B cell (primary cell): Measurements from ENCODE around the gene NTN4. TPM values are rescaled to one million over a fixed set of nuclear protein-coding genes. Genes with fewer than 3 reads are reported as not detected.
"Not testable (repeated sequence)": the region's sequence is repeated elsewhere in the genome, so short reads cannot be mapped to it uniquely, and the experiment has no call there.

Experiments used
- ATAC-seq: fragments of 200-7000 bp; cut with Tn5 transposase; one replicate; pipeline ENCODE4 v1.10.0; 2021; ENCODE audit warnings: low read depth, mild to moderate bottlenecking, moderate number of reproducible peaks, moderate library complexity
- CTCF ChIA-PET: fragments of 350-600 bp; sonication (Branson Sonifier 250); formaldehyde crosslinking; loops from one replicate; lab custom pipeline; 2021; ENCODE audit warnings: antibody characterized with exemption, inconsistent platforms; lab: Charles Lee
- POLR2A ChIA-PET: fragments of 350-600 bp; sonication (Branson Sonifier 250); formaldehyde crosslinking; loops from one replicate; lab custom pipeline; 2021; ENCODE audit warnings: antibody characterized with exemption; lab: Charles Lee
- DNase-seq: peaks from one replicate; pipeline ENCODE4 v3.0.0; 2013
- H2AFZ ChIP-seq: 2 replicates; pipeline ENCODE4 v1.6.1; 2012; ENCODE audit warnings: mild to moderate bottlenecking, low read depth, low read length; ENCODE audit not compliant: insufficient read depth, poor library complexity, severe bottlenecking
- H3K27ac ChIP-seq, 2 donors: 1 replicate in 1 of 2; 2 replicates in 1 of 2; pipeline ENCODE4 v1.5.1; 2012 to 2013; ENCODE audit warnings: low read length in 2 of 2, mild to moderate bottlenecking in 2 of 2, moderate library complexity in 1 of 2
- H3K27me3 ChIP-seq, 4 experiments: fragments of 200-600 bp in 1 of 4; sonication (generic) in 1 of 4; replicated peaks in 1 of 4; 1 replicate in 2 of 4; 2 replicates in 2 of 4; pipeline versions ENCODE4 v1.6.1 to v1.7.0; 2013 to 2016; ENCODE audit warnings: low read length in 3 of 4, mild to moderate bottlenecking in 2 of 4, mixed read lengths in 1 of 4, moderate library complexity in 1 of 4; ENCODE audit not compliant: insufficient read depth in 4 of 4, control insufficient read depth in 3 of 4; ENCODE audit errors: control extremely low read depth in 1 of 4
- H3K36me3 ChIP-seq, 2 experiments: replicated peaks in 1 of 2; 1 replicate in 1 of 2; 2 replicates in 1 of 2; pipeline versions ENCODE4 v1.6.1 to v1.7.1; 2013; ENCODE audit warnings: low read length in 1 of 2; ENCODE audit not compliant: insufficient read depth in 2 of 2, control insufficient read depth in 1 of 2; ENCODE audit errors: control extremely low read depth in 1 of 2, extremely low read depth in 1 of 2
- H3K4me1 ChIP-seq, 2 donors: fragments of 200-600 bp in 1 of 2; sonication (generic) in 1 of 2; 1 replicate in 1 of 2; 2 replicates in 1 of 2; pipeline versions ENCODE4 v1.5.1 to v1.6.1; 2013 to 2017; ENCODE audit warnings: low read length in 2 of 2; ENCODE audit not compliant: control insufficient read depth in 2 of 2, insufficient read depth in 2 of 2
- H3K4me2 ChIP-seq: replicated peaks from 2 replicates; pipeline ENCODE3; 2012; ENCODE audit warnings: mild to moderate bottlenecking, low read depth, low read length; ENCODE audit not compliant: poor library complexity, severe bottlenecking
- H3K4me3 ChIP-seq, 5 experiments: fragments of 200-600 bp in 1 of 5; sonication (generic) in 1 of 5; 1 replicate in 3 of 5; 2 replicates in 2 of 5; pipeline versions ENCODE4 v1.5.1 to v1.7.0; 2011 to 2016; ENCODE audit warnings: low read length in 4 of 5, mild to moderate bottlenecking in 4 of 5, low read depth in 2 of 5, control low read depth in 1 of 5, moderate library complexity in 1 of 5; ENCODE audit not compliant: insufficient read depth in 1 of 5; ENCODE audit errors: control extremely low read depth in 1 of 5, extremely low read depth in 1 of 5
- H3K79me2 ChIP-seq: fragments of 200-600 bp; sonication (generic); one replicate; pipeline ENCODE4 v1.6.0; 2016; ENCODE audit warnings: low read length; ENCODE audit not compliant: control insufficient read depth, insufficient read depth
- H3K9ac ChIP-seq: fragments of 200-600 bp; sonication (generic); 2 replicates; pipeline ENCODE4 v1.6.1; 2017; ENCODE audit warnings: mild to moderate bottlenecking, low read length, moderate library complexity
- H3K9me3 ChIP-seq, 3 donors: one replicate each; pipeline versions ENCODE4 v1.6.1 to v1.7.1; 2013; ENCODE audit warnings: low read length in 2 of 3; ENCODE audit not compliant: control insufficient read depth in 2 of 3, insufficient read depth in 1 of 3; ENCODE audit errors: control extremely low read depth in 1 of 3
- H4K20me1 ChIP-seq: 2 replicates; pipeline ENCODE4 v1.6.0; 2012; ENCODE audit warnings: mild to moderate bottlenecking, low read length; ENCODE audit not compliant: insufficient read depth, control insufficient read depth, poor library complexity, severe bottlenecking
- H3K27ac Mint-ChIP-seq: one replicate; pipeline ENCODE4 v1.8.0; 2021; ENCODE audit warnings: mixed read lengths
- H3K27me3 Mint-ChIP-seq: one replicate; pipeline ENCODE4 v1.8.0; 2021; ENCODE audit warnings: mixed read lengths
- H3K4me1 Mint-ChIP-seq: one replicate; pipeline ENCODE4 v1.8.0; 2021; ENCODE audit warnings: mixed read lengths
- H3K4me3 Mint-ChIP-seq: one replicate; pipeline ENCODE4 v1.8.0; 2021; ENCODE audit warnings: mixed read lengths
- H3K9me3 Mint-ChIP-seq: one replicate; pipeline ENCODE4 v1.8.0; 2022; ENCODE audit warnings: mixed read lengths; ENCODE audit not compliant: insufficient read depth
- EZH2 ChIP-seq: IDR thresholded peaks from 2 replicates; pipeline ENCODE4 v1.6.1; 2012; ENCODE audit warnings: borderline replicate concordance, low read depth, mild to moderate bottlenecking, moderate library complexity, low read length; ENCODE audit not compliant: insufficient read depth, poor library complexity, severe bottlenecking
- WGBS: methylation state at CpG from one replicate; pipeline ENCODE4 v1.1.5; 2013; ENCODE audit warnings: missing lambda C conversion rate; ENCODE audit not compliant: insufficient coverage; 5-methylcytosine and 5-hydroxymethylcytosine counted together
- intact Hi-C: fragments of 100-400 bp; cut with micrococcal nuclease; formaldehyde crosslinking; loops from one replicate; pipeline ENCODE4 v1.10.0; 2022
- polyA plus RNA-seq: library from polyadenylated mRNA; depleted of rRNA; stranded (reverse); fragments of >200 nt; gene quantifications from 2 replicates; pipeline ENCODE4 v1.2.3, GENCODE V29; 2012
- total RNA-seq, 2 donors: library from RNA; stranded (reverse); fragments of 120-200 nt in 1 of 2; gene quantifications; 1 replicate in 1 of 2; 2 replicates in 1 of 2; pipeline versions ENCODE4 v1.2.3 to v1.2.4, GENCODE V29; 2013 to 2022
- TF ChIP-seq, protein P1 (sequence below): fragments of 200-600 bp; IDR thresholded peaks from one replicate; pipeline ENCODE4 v1.8.0; 2022; ENCODE audit warnings: antibody characterized with exemption, mild to moderate bottlenecking

Gene NTN4
- total and polyA plus RNA-seq, 2 donors (not counting 1 experiment from before 2014, with no cell fraction given): not detected

GRCh38 chr12:95681210-95681765 lies 109.3 kb downstream of the NTN4 start:
- H3K9me3 ChIP-seq: peaks cover 0 to 2% (median 0%) of the 10 kb centered on the region in 3 donors
- H3K4me1 ChIP-seq: no peaks in the 10 kb centered on the region
- H3K79me2 ChIP-seq: no peaks in the 10 kb centered on the region
- Mint-ChIP-seq H3K27ac (no peak overlapping the region), H3K4me3 (no peak overlapping the region), H3K4me1 (no peaks in the 10 kb centered on the region), H3K9me3 (peaks cover 2% of the 10 kb centered on the region), H3K27me3 (peaks cover 15% of the 10 kb centered on the region)
- ATAC-seq (no peak), DNase-seq (no peak)
- no peaks in the 10 kb centered on the region for H4K20me1 ChIP-seq
- H3K36me3 ChIP-seq: no peaks in the 10 kb centered on the region
- no peak overlapping the region for H2AFZ ChIP-seq
- CTCF ChIA-PET: no interaction called here
- no peak overlapping the region for H3K4me2 ChIP-seq
- intact Hi-C loops: no loop called here
- TF ChIP-seq, protein P1, sequence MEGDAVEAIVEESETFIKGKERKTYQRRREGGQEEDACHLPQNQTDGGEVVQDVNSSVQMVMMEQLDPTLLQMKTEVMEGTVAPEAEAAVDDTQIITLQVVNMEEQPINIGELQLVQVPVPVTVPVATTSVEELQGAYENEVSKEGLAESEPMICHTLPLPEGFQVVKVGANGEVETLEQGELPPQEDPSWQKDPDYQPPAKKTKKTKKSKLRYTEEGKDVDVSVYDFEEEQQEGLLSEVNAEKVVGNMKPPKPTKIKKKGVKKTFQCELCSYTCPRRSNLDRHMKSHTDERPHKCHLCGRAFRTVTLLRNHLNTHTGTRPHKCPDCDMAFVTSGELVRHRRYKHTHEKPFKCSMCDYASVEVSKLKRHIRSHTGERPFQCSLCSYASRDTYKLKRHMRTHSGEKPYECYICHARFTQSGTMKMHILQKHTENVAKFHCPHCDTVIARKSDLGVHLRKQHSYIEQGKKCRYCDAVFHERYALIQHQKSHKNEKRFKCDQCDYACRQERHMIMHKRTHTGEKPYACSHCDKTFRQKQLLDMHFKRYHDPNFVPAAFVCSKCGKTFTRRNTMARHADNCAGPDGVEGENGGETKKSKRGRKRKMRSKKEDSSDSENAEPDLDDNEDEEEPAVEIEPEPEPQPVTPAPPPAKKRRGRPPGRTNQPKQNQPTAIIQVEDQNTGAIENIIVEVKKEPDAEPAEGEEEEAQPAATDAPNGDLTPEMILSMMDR: no peak
- TF ChIP-seq EZH2: no peak
- no peak overlapping the region for H3K4me3 ChIP-seq
- POLR2A ChIA-PET: interaction anchor here (0.6 kb wide), 1 partner anchor 581 kb away, joined by 4 read pairs; no protein-coding TSS in a partner anchor
- H3K9ac ChIP-seq: no peak overlapping the region
- WGBS: 100% methylated on average over 1 of the region's 4 CpGs
- H3K27me3 ChIP-seq: peaks cover 0 to 4% (median 0%) of the 10 kb centered on the region in 4 experiments
- no peak overlapping the region for H3K27ac ChIP-seq

DNA sequence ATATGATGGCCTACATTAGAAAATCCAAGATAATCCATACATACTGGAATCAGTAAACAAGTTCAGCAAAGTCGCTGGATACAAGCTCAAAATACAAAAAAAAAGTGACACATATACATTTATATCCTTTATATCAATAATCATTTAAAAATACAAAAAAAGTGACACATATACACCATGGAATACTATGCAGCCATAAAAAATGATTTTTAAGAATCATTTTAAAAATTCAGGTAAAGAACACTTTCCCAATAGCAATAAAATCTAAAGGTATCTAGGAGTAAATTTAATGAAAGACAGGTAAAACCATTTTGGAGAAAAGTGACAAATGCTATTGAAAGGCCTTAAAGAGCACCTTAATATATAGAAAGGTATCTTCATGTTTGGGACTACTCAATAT lies 111.9 kb downstream of the NTN4 start:
- POLR2A ChIA-PET: no interaction called here
- H2AFZ ChIP-seq: no peak overlapping the region
- H3K9ac ChIP-seq: no peak overlapping the region
- peaks cover 2% of the 10 kb centered on the region for H3K9me3 Mint-ChIP-seq
- H3K4me3 Mint-ChIP-seq: no peak overlapping the region
- peaks cover 1% of the 10 kb centered on the region for H3K4me1 Mint-ChIP-seq
- H3K27ac ChIP-seq: no peak overlapping the region
- H3K79me2 ChIP-seq: no peaks in the 10 kb centered on the region
- H3K9me3 ChIP-seq: peaks cover 0 to 2% (median 0%) of the 10 kb centered on the region in 3 donors
- peaks cover 0 to 4% (median 0%) of the 10 kb centered on the region in 4 experiments for H3K27me3 ChIP-seq
- no peak for TF ChIP-seq EZH2
- H3K36me3 ChIP-seq: no peaks in the 10 kb centered on the region
- H3K27ac Mint-ChIP-seq: no peak overlapping the region
- intact Hi-C loops: no loop called here
- no peaks in the 10 kb centered on the region for H4K20me1 ChIP-seq
- ATAC-seq: no peak
- no peaks in the 10 kb centered on the region for H3K4me1 ChIP-seq
- no peak for DNase-seq
- peaks cover 9% of the 10 kb centered on the region for H3K27me3 Mint-ChIP-seq
- H3K4me3 ChIP-seq: no peak overlapping the region
- CTCF ChIA-PET: no interaction called here
- no peak overlapping the region for H3K4me2 ChIP-seq
- WGBS: no CpG with 5 or more reads among the region's 1 CpG

GRCh38 chr12:95677782-95678181 lies 112.8 kb downstream of the NTN4 start:
- CTCF ChIA-PET: interaction anchor here (0.5 kb wide), 1 partner anchor 54 kb away, joined by 3 read pairs; no protein-coding TSS in a partner anchor
- H3K4me2 ChIP-seq, ATAC-seq, H3K4me3 Mint-ChIP-seq, H3K27ac Mint-ChIP-seq, H3K27me3 ChIP-seq, intact Hi-C loops, H4K20me1 ChIP-seq, H3K4me1 Mint-ChIP-seq, H3K4me3 ChIP-seq, H3K27ac ChIP-seq, H3K9me3 Mint-ChIP-seq, H3K9me3 ChIP-seq, DNase-seq, H3K79me2 ChIP-seq, H3K36me3 ChIP-seq, H2AFZ ChIP-seq, POLR2A ChIA-PET, H3K4me1 ChIP-seq, H3K9ac ChIP-seq: not testable (repeated sequence)
- H3K27me3 Mint-ChIP-seq: peaks cover 13% of the 10 kb centered on the region
- no CpG with 5 or more reads among the region's 3 CpGs for WGBS
